ENCODE results near the gene JCAD. TPM values are rescaled to one million over a fixed set of nuclear protein-coding genes. Genes with fewer than 3 reads are reported as not detected.

Gene JCAD
- total and polyA plus RNA-seq, 12 donors = 10.5 to 53.5 (median 22.2) TPM

DNA sequence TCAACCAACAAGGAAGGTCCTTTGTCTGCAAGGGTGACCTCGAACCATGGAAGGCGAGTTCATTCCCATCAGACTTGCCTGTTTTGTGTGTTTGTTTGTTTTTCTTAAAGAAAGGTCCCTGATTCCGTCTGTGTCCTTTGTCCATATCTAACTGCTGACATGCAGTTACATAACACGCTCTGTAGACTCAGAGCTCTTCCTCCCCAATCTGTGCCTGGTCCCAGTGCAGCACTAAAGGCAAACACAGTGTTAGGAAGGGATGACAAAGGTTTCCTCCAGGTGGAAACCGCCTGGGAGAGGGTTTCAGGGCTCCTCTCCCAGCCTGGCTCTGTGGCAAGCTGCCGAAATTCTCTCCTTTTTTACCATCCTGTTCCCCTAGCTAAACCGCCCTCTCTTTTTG lies 13.4 kb downstream of the JCAD start:
- intact Hi-C loops (cut with DNase I) = no loop called here
- DNase-seq = no peak
- H3K36me3 ChIP-seq (replicated peaks in 1 of 2) = peaks cover 0 to 21% of the 10 kb centered on the region in 2 donors
- TF ChIP-seq, protein P1, sequence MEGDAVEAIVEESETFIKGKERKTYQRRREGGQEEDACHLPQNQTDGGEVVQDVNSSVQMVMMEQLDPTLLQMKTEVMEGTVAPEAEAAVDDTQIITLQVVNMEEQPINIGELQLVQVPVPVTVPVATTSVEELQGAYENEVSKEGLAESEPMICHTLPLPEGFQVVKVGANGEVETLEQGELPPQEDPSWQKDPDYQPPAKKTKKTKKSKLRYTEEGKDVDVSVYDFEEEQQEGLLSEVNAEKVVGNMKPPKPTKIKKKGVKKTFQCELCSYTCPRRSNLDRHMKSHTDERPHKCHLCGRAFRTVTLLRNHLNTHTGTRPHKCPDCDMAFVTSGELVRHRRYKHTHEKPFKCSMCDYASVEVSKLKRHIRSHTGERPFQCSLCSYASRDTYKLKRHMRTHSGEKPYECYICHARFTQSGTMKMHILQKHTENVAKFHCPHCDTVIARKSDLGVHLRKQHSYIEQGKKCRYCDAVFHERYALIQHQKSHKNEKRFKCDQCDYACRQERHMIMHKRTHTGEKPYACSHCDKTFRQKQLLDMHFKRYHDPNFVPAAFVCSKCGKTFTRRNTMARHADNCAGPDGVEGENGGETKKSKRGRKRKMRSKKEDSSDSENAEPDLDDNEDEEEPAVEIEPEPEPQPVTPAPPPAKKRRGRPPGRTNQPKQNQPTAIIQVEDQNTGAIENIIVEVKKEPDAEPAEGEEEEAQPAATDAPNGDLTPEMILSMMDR (IDR thresholded peaks at IDR 0.05) = no peak
- no peak for TF ChIP-seq POLR2A (IDR thresholded peaks at IDR 0.05)
- 70 to 81% (median 75%) methylated on average over 7 of the region's 7 CpGs for WGBS, 4 donors
- H3K27me3 ChIP-seq = no peaks in the 10 kb centered on the region
- no peaks in the 10 kb centered on the region for H3K9me3 ChIP-seq (replicated peaks in 1 of 3)
- H3K4me1 ChIP-seq (replicated peaks in 1 of 2) = peaks cover 0 to 17% of the 10 kb centered on the region in 2 donors
- no peak overlapping the region for H3K27ac ChIP-seq
- H3K4me3 ChIP-seq = no peak overlapping the region

DNA sequence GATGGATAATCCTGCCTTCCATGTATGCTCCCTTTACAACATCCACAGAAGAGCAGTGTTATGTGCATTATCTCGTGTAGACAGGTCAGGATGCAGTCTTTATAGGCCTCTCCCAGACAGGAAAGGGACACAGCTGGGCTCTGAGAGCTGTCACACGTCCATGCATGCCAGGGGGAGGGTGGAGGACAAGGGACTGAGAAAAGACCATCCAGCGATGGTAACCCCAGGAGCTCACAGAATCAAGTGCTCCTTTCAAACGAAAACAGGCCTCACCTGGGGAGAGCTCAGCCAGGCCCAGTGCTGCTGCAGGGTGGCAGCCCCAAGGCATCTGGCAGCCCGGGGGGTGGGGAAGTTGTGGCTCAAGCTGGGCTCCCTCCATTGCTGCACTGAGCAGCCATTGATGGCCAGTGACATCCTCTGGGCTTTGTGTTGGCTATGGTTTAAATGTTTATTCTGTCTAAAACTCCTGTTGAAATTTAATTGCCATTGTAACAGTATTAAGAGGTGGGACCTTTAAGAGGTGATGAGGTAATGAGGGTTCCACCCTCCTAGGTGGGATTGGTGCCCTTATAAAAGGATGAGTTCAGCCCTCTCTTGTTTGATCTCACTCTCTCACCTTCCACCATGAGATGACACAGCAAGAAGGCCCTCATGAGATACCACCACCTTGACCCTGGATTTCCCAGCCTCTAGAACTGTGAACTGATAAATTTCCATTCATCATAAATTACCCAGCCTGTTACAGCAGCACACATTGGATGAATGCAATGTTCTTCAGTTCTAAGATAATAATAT lies 15.7 kb downstream of the JCAD start:
- intact Hi-C loops (cut with DNase I) = no loop called here
- 59 to 79% (median 65%) methylated on average over 3 to 5 of the region's 5 CpGs for WGBS, 4 donors
- TF ChIP-seq, protein P1 (IDR thresholded peaks at IDR 0.05) = no peak
- no peak for TF ChIP-seq POLR2A (IDR thresholded peaks at IDR 0.05)
- Histone ChIP-seq H3K27ac (peak overlapping the region in 1 of 5 donors; percentile 14), H3K36me3 (replicated peaks in 1 of 2) (peaks cover 0 to 21% of the 10 kb centered on the region in 2 donors), H3K4me1 (replicated peaks in 1 of 2) (peaks cover 0 to 9% of the 10 kb centered on the region in 2 donors), H3K27me3 (no peaks in the 10 kb centered on the region), H3K4me3 (no peak overlapping the region), H3K9me3 (replicated peaks in 1 of 3) (no peaks in the 10 kb centered on the region)
- no peak for DNase-seq

GRCh38 chr10:30042820-30043219 lies 16.6 kb downstream of the JCAD start:
- Histone ChIP-seq H3K27me3 (no peaks in the 10 kb centered on the region), H3K4me3 (no peak overlapping the region), H3K9me3 (replicated peaks in 1 of 3) (no peaks in the 10 kb centered on the region), H3K27ac (peak overlapping the region in 2 of 5 donors; percentile 11 to 66), H3K36me3 (replicated peaks in 1 of 2) (peaks cover 0 to 21% of the 10 kb centered on the region in 2 donors), H3K4me1 (replicated peaks in 1 of 2) (peaks cover 0 to 9% of the 10 kb centered on the region in 2 donors)
- TF ChIP-seq POLR2A (IDR thresholded peaks at IDR 0.05) = no peak
- TF ChIP-seq, protein P1 (IDR thresholded peaks at IDR 0.05) = no peak
- intact Hi-C loops (cut with DNase I) = no loop called here
- DNase-seq = no peak
- 89 to 96% (median 92%) methylated on average over 3 of the region's 3 CpGs for WGBS, 4 donors

GRCh38 chr10:30041196-30042105 lies 17.9 kb downstream of the JCAD start:
- H3K4me3 ChIP-seq = no peak overlapping the region
- peaks cover 0 to 11% of the 10 kb centered on the region in 2 donors for H3K36me3 ChIP-seq (replicated peaks in 1 of 2)
- TF ChIP-seq, protein P1 (IDR thresholded peaks at IDR 0.05) = no peak
- no peak for TF ChIP-seq POLR2A (IDR thresholded peaks at IDR 0.05)
- no peaks in the 10 kb centered on the region for H3K27me3 ChIP-seq
- intact Hi-C loops (cut with DNase I) = no loop called here
- H3K9me3 ChIP-seq (replicated peaks in 1 of 3) = no peaks in the 10 kb centered on the region
- H3K27ac ChIP-seq = peak overlapping the region in 2 of 5 donors; percentile 34 to 81
- 63 to 68% (median 65%) methylated on average over 8 of the region's 8 CpGs for WGBS, 4 donors
- DNase-seq = peak in 1 of 7 donors; percentile 11
- H3K4me1 ChIP-seq (replicated peaks in 1 of 2) = peaks cover 0 to 9% of the 10 kb centered on the region in 2 donors

Measured in adrenal gland (tissue), 12 donors.